GM12891 (cell line): Measurements from ENCODE around the gene NEU1.
"Not testable (repeated sequence)": the region's sequence is repeated elsewhere in the genome, so short reads cannot be mapped to it uniquely, and the experiment has no call there.

Experiments
- DNase-seq: peaks from one replicate; pipeline ENCODE4 v3.0.0; 2011; ENCODE audit warnings: low spot score; ENCODE audit not compliant: insufficient read length
- FAIRE-seq: peaks from 2 replicates; lab custom pipeline; 2011; peaks lifted over from hg19 to GRCh38; lab: Jason Lieb, UNC
- PAX5 ChIP-seq: IDR thresholded peaks from 2 replicates; pipeline ENCODE4 v1.6.1; 2011; ENCODE audit warnings: low read length, moderate library complexity, mild to moderate bottlenecking; ENCODE audit not compliant: insufficient read depth, severe bottlenecking
- POLR2A ChIP-seq: IDR thresholded peaks from 2 replicates; pipeline ENCODE4 v1.6.1; 2011; ENCODE audit warnings: low read depth, low read length, control low read depth
- POLR2AphosphoS5 ChIP-seq: IDR thresholded peaks from 2 replicates; pipeline ENCODE4 v1.6.1; 2011; ENCODE audit warnings: low read depth, low read length, control low read depth
- POU2F2 ChIP-seq: IDR thresholded peaks from 2 replicates; pipeline ENCODE4 v1.6.1; 2011; ENCODE audit warnings: low read depth, mild to moderate bottlenecking, control low read depth, low read length, moderate library complexity
- SPI1 ChIP-seq: IDR thresholded peaks from 2 replicates; pipeline ENCODE4 v1.6.1; 2011; ENCODE audit warnings: low read depth, low read length, control low read depth
- TAF1 ChIP-seq: IDR thresholded peaks from 2 replicates; pipeline ENCODE4 v1.6.1; 2011; ENCODE audit warnings: low read depth, low read length, control low read depth

The NEU1 gene

DNA sequence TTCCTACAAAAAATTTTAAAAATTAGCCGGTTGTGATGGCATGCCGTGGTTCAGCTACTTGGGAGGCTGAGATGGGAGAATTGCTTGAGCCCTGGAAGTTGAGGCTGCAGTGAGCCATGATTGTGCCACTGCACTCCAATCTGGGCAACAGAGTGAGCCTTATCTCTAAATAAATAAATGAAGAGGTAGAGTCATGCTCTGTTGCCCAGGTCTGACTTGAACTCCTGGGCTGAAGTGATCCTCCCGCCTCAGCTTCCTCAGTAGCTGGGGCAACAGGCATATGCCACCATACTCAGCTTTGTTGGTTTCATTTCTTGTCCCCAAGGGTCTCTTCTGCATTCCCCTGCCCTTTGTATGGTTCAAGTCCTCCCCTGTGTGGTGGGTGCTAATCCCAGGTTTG, 18.1 kb downstream of the NEU1 start:
- TF ChIP-seq POLR2A (0 out of 2 replicates have a peak, but pooled peaks have one; percentile 10), POU2F2 (no peak)
- DNase-seq (no peak), FAIRE-seq (no peak)

DNA sequence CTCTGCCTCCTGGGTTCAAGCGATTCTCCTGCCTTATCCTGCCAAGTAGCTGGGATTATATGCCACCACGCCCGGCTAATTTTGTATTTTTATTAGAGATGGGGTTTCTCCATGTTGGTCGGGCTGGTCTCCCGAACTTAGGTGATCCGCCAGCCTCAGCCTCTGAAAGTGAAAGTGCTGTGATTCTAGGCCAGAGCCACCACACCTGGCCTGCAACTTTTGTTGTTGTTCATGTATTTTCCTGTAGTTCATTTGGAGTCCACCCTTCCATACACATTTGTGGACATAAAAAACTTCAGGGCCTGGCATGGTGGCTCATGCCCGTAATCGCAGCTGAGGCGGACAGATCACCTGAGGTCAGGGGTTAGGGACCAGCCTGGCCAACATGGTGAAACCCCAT, 20.6 kb downstream of the NEU1 start:
- FAIRE-seq (no peak), DNase-seq (no peak)

DNA sequence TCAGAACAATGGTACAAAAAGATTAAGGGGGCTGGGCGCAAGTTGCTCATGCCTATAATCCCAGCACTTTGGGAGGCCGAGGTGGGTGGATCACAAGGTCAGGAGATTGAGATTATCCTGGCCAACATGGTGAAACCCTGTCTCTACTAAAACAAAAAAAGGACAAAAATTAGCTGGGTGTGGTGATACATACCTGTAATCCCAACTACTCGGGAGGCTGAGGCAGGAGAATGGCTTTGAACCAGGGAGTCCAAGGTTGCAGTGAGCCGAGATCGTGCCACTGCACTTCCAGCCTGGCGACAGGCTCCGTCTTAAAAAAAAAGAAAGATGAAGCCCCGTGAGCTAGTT, 22.9 kb downstream of the NEU1 start:
- not testable (repeated sequence) for FAIRE-seq, DNase-seq

More for the DNA sequence above, 20.6 kb downstream of the NEU1 start:
- TF ChIP-seq SPI1 (no peak), PAX5 (no peak), POU2F2 (no peak), POLR2AphosphoS5 (0 out of 2 replicates have a peak, but pooled peaks have one; percentile 15)

DNA sequence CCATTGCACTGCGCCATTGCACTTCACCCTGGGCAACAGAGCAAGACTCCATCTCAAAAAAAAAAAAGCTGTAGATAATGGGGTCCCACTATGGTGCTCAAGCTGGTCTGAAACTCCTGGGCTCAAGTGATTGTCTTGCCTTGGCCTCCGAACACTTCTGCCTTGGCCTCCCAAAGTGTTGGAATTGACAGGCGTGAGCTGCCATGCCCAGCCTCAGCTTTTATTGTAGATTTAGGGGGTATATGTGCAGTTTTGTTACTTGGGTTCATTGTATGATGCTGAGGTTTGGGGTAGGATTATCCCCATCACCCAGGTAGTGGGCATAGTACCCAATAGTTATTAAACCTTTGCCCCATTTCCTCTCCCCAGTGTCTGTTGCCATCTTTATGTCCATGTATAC, 23.7 kb downstream of the NEU1 start:
- TF ChIP-seq POU2F2 (no peak), POLR2AphosphoS5 (no peak), POLR2A (no peak), TAF1 (no peak), SPI1 (no peak), PAX5 (no peak)
- FAIRE-seq (no peak), DNase-seq (no peak)

DNA sequence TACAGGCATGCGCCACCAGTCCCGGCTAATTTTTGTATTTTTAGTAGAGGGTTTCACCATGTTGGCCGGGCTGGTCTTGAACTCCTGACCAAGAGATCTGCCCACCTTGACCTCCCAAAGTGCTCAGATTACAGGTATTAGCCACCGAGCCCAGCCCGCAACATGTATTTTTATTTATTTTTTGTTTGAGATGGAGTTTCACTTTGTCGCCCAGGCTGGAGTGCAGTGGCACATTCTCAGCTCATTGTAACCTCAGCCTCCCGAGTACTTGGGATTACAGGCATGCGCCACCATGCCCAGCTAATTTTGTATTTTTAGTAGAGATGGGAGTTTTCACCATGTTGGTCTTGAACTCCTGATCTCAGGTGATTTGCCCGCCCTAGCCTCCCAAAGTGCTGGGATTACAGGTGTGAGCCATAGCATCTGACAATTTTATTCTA, 24.5 kb downstream of the NEU1 start:
- not testable (repeated sequence) for FAIRE-seq, DNase-seq

DNA sequence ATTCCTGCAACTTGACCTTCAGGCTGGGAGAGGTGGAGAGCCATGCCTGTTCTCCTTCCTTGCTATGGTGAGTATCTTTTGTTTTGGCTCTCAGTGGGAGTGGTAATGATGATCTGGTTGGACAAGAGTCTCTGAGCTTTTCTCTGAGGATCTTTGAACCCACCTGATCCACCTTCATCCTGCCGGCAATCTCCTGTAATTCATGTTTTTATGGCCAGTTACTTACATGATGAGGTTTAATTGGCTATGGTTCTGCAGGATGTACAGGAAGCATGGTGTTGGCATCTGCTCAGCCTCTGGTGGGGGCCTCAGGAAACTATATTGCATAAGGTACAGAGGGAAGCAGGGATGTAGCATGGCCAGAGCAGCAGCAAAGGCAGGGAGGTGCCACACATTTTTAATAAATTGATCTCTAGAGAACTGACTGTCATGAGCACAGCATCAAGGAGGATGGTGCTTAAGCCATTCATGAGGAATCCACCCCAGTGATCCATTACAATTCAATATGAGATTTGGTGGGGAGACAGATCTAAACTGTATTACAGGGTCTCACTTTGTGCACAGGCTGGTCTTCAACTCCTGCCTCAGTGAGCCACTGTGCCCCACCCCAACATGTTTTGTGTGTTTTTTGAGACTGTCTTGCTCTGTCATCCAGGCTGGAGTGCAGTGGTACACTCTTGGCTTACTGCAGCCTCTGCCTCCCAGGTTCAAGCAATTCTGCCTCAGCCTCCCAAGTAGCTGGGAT, 25.1 kb downstream of the NEU1 start:
- DNase-seq (no peak), FAIRE-seq (no peak)
- TF ChIP-seq SPI1 = no peak
- peak; percentile 51; the same call in 1 of the 2 replicates for TF ChIP-seq POLR2A

DNA sequence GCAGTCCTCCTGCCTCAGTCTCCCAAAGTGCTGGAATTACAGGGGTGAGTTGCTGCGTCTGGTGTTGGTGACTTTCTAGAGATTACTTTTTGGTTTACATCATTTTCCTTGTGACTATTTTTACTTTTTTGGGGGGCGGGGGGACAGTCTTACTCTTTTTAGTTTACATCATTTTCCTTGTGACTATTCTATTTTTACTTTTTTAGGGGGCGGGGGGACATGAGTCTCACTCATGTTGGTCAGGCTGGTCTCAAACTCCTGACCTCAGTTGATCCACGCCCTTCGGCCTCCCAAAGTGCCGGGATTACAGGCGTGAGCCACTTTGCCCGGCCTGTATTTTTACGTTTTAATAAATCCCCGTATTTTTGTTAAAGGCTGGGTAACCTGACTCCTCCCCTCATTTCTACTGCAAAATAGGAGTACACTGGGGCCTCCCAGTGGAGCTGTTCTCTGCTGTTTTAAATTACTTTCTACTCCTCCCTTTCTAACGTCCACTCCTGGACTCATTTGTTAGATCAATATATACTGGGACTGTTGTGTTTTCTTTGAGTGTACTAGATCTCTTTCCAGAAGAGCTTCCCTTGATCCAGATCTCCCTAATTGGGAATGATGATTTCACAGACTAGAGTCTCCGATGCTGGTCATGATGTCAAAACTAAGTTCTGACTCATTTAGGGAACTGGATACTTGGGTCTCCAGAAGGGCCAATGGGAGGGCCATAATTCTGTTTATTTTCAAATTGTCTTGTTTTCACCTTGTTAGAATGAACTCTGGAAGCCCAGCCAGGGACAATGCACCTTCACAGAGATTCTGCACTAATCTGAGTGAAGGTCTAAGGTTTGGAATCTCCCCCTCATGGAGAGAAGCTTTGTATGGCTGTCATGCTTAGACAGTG, 25.9 kb downstream of the NEU1 start:
- no peak for DNase-seq
- TF ChIP-seq POLR2AphosphoS5 (peak; percentile 16), POLR2A (0 out of 2 replicates have a peak, but pooled peaks have one; percentile 4), SPI1 (peak; percentile 74), POU2F2 (no peak), PAX5 (no peak), TAF1 (no peak)
- no peak for FAIRE-seq

DNA sequence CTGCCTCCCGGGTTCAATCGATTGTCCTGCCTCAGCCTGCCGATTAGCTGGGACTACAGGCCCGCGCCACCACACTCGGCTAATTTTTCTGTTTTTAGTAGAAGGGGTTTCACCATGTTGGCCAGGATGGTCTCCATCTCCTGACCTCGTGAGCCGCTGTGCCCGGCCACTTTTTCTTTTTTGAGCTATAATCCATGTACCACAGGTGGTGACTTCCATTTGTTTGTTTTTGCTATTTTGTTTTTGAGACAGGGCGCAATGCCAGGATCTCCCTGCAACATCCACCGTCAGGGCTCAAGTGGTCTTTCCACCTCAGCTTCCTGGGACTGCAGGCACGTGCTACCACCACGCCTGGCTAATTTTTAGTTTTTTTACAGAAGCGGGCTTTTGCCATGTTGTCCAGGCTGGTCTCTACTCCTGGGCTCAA, 26.6 kb downstream of the NEU1 start:
- 0 out of 2 replicates have a peak, but pooled peaks have one; percentile 24 for TF ChIP-seq POLR2A
- TF ChIP-seq POLR2AphosphoS5 = no peak; the same call in 1 of the 2 replicates
- no peak for DNase-seq
- FAIRE-seq = no peak

DNA sequence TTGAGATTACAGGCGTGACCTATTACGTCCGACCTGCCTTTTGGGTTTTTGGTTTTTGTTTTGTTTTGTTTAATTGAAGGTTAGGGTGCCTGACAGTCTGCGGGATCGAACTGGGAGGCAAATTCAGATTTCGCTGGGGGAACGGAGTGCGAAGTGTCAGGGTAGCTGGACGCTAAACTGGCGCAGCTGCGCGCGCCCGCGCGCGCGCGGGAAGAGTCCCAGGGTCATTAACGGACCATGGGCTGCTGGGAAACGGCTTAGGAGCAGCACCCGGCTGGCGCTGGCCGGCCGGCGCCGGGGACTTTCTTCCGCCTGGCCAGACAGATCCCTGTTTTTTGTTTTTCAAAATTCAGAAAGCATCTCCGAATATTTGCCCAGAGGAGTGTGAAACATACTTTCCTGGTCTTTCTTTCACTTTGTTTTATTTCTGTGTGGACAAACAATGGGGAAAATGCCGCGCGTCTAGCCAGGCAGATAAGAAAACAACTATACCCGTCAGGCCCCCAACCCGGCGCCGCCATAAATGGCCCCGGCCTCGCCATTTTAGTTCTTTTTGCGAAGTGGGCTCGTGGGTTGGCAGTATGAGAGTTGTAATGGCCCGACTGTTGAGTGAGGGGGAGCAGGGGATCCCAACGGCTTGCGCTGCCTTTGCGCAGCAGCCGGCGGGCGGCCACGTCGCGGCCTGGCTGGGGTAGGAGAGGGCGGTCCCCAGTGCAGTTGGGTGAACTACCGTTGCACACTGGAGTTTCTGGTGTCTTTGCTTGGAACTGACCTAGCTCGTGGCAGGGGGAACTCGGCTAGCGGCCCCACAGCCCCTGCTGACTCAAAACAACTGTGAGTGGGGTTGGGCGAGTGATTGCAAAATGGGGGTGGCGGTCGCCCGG, 28.0 kb downstream of the NEU1 start:
- DNase-seq (peak; percentile 63), FAIRE-seq (peak; percentile 71)
- peak; percentile 4 for TF ChIP-seq PAX5
- peak; percentile 99 for TF ChIP-seq POLR2A
- peak; percentile 94 for TF ChIP-seq TAF1
- peak; percentile 99 for TF ChIP-seq POLR2AphosphoS5
- TF ChIP-seq POU2F2 = peak; percentile 92
- no peak for TF ChIP-seq SPI1
